ENCODE results near the gene ARID1B.

- TF ChIP-seq CTCF (IDR thresholded peaks at IDR 0.05), result no peak
- TF ChIP-seq EZH2 (IDR thresholded peaks at IDR 0.05), result no peak
- no peak for TF ChIP-seq EZH2phosphoT487 (IDR thresholded peaks at IDR 0.05)
Measured at GRCh38 chr6:157055863-157056262, 278.7 kb downstream of the ARID1B start.

All from neural progenitor cell (in vitro differentiated cells).